GM21515 (cell line): ENCODE measurements around the gene ZSCAN5A.
"Not testable (repeated sequence)": the region's sequence is repeated elsewhere in the genome, so short reads cannot be mapped to it uniquely, and the experiment has no call there.

Experiments
- ATAC-seq: cut with Tn5 transposase; IDR thresholded peaks from one replicate; pipeline ENCODE4 v1.9.1; 2021; ENCODE audit not compliant: unreplicated experiment

The ZSCAN5A gene

GRCh38 chr19:56273563-56274117, 41.0 kb downstream of the ZSCAN5A start:
- no peak for ATAC-seq

DNA sequence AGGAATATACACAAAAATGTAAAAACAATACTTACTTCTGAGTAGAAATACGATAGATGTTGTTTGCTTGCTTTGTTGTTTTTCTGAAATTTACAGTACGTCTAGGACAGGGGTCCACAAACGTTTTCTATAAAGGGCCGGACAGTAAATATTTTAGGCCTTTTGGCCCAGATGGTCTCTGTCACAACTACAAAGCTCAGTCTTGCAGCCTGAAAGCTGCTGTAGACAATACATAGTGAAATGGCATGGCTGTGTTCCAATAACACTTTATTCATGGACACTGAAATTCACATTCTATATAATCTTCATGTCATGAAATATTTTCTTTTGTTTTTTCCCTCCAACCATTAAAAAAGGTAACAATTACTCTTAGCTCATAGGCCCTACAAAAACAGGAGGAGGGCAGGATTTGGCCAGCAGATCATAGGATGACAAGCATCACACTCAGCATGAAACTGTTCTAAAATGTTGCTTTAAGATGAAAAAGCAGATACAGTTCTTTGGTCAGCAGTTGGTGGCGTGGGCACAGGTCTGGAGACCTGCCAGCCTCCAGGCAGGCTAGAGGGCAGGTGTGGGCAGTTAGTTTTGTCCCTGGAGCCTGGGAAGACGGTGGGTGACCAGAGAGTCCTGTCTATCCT, 42.4 kb downstream of the ZSCAN5A start, which contains the start of gene EDDM13:
EDDM13 (plus strand) TSS at position 588 of the 638 bp plus-strand sequence. CDS start 87 bp downstream, outside the sequence.
- ATAC-seq: no peak

DNA sequence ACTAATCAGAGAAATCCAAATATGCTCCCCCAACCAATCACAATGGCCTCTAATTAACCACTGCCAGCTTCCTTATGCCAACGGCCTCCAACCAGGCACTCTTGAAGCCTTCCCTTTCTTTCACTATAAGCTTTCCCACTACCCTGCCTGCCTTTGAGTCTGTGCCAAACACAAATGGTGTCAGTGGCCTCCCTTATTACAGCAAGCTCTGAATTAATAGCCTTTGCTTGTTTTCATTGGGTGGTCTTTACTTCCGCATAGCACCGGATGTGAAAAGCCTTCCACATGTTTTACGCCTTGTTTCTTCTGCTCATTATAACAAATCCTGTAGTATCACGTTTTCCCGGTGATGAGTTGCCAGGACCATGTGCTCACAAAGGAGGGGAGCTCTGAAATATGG, 43.5 kb downstream of the ZSCAN5A start:
- ATAC-seq: no peak

DNA sequence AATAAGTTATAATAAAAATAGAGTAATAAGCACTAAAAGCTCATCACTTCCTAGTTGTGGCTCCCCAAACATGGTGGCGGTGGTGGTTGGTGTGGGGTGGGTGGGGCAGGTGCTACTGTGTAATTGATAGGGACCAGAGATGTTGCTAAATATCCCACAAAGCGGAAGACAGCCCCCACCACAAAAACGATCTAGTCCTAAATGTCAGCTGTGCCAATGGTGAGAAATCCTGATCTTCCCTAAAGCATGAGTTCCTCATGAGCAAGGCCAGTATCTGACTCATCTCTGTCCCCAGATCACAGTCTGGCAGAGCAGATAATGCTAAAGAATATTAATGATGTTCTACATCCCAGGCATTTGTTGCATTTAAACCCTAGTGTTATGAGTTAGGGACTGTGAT, 44.0 kb downstream of the ZSCAN5A start:
- ATAC-seq: no peak

DNA sequence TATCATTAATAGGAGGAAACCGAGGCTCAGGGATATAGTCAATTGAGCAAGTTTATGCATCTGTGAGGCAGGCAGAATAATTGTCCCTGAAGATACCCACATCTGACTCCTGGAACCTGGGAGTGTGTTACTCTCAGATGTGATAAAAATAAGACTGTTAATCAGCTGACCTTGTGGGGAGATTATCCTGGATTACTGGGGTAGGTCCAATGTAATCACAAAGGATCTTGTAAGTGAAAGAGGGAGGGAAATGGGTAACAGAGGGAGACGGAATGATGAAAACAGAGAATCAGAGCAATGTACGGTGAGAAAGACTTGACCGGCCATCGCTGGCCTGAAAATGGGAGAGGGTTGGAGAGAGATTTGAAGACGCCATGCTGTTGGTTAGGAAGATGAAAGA, 45.3 kb downstream of the ZSCAN5A start:
- no peak for ATAC-seq

- ATAC-seq: no peak
Measured at GRCh38 chr19:56266051-56266450, 48.6 kb downstream of the ZSCAN5A start.

DNA sequence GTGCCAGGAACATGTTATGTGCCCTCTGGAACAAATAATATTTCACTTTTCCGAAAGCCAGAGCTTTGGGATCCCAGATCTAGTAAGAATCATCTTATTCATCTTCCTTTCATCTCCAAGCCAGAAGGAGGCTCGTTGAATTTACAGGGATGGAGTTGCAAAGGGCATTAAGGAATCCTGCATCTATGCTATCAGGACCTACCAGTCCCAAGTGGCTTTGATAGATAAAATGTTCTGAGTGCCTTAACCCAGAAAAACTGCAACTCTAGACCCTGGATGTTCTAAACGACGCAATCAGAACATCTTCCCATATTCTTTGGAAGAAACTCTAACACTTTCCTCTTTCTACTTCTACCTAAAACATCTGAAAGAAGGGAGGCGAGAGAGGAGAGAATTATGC, 51.3 kb downstream of the ZSCAN5A start:
- ATAC-seq: no peak

DNA sequence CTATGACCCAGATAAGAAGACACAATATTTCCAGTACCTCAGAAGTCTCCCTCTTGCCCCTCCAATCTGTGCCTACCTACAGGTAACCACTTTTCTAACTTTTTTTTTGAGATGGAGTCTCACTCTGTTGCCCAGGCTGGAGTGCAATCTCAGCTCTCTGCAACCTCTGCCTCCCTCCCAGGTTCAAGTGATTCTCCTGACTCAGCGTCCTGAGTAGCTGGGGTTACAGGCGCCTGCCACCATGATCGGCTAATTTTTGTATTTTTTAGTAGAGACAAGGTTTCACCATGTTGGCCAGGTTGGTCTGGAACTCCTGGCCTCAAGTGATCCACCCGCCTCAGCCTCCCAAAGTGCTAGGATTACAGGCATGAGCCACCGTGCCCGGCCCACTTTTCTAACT, 52.7 kb downstream of the ZSCAN5A start:
- not testable (repeated sequence) for ATAC-seq

DNA sequence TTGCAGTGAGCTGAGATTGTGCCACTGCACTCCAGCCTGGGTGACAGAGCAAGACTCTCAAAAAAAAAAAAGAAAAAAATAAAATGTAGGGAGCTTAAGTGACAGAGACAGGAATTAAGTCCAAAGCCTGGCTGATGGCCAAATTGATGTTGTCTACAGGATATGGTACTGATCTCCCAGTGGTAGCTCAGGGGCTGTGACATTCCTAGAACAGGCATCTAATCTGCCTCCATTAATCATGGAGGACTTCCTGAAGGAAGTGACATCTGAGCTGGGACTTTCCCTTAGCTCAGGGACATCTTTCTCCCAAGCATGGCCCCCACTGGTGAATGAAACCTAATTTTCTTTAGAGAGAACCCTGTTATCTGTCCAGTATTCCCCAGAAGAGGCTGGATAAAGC, 53.5 kb downstream of the ZSCAN5A start:
- no peak for ATAC-seq

GRCh38 chr19:56258272-56258671, 56.4 kb downstream of the ZSCAN5A start:
- ATAC-seq: no peak

DNA sequence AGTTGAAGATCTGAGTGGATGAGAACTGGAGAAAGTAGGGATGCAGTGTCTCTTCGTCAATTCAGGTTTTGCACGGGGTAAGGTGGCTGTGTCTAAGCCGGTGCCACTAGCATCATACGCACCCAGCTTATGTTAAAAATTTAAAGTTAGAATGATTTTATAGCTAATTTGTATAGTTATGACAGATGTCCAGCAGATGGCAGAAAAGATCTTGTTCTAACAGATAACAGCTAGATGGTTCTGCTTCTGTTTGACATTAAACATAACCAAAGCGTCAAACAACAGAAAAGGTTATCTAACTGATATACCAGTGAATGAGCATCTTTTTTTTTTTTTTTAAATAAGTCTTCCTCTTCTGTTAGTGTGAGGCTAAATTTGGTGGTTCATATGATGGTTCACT, 60.9 kb downstream of the ZSCAN5A start:
- ATAC-seq: no peak

DNA sequence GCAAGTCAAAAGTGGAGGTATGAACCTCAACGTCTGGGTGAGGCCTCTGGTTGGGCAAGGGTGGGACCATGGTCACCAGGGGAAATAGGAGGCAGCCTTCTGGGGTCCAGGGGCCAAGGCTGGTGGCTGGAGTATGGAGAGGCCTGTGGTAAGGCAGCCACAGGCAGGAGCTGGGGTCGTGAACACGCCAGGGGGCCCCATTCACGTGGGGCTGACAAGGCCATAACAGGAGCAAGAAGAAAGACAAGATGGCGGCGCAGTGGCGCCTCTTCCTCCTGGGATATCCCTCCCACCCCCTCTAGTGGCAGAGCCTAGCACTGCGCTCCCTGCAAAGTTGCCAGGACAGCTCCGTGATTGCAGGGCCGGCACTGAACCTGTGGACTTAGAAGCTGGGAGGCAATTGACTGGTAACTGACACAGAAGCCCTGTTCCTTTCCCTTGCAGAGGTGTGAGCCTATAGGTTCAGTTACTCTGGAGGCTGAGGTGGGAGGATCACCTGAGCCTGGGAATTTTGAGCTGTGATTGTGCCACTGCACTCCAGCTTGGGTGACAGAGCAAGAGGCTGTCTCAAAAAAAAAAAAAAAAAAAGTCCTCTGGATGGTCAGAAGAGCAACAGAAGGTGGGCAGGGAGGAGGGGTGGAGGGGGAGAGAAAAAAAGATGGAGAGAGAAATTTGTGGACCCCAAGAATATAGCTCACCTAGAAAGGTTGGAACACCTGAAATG, 61.8 kb downstream of the ZSCAN5A start:
- no peak for ATAC-seq

DNA sequence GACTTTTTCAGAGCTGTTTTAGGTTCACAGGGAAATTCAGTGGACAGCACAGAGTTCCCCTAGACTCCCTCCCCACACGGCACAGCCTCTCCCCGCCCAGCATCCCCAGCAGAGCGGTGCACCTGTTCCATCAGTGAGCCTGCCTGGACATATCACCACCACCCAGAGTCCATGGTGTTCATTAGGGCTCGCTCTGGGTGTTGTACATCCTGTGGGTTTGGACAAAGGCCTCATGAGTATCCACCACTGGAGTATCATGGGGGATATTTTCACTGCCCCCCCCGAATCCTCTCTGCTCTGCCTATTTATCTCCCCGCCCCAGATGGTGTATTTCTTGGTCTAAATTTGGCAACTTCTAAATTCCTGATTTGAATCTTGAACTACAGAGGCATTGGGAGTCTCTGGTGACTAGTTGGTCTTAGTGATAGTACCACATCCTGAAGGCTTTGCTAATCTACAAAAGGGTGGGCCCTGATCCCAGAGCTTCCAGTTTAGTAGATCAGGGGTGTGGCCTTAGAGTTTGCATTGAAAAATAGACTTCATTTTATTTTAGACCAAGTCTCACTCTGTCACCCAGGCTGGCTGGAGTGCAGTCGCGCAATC, 65.8 kb downstream of the ZSCAN5A start:
- ATAC-seq: not testable (repeated sequence)

GRCh38 chr19:56245764-56246163, 68.9 kb downstream of the ZSCAN5A start:
- not testable (repeated sequence) for ATAC-seq

DNA sequence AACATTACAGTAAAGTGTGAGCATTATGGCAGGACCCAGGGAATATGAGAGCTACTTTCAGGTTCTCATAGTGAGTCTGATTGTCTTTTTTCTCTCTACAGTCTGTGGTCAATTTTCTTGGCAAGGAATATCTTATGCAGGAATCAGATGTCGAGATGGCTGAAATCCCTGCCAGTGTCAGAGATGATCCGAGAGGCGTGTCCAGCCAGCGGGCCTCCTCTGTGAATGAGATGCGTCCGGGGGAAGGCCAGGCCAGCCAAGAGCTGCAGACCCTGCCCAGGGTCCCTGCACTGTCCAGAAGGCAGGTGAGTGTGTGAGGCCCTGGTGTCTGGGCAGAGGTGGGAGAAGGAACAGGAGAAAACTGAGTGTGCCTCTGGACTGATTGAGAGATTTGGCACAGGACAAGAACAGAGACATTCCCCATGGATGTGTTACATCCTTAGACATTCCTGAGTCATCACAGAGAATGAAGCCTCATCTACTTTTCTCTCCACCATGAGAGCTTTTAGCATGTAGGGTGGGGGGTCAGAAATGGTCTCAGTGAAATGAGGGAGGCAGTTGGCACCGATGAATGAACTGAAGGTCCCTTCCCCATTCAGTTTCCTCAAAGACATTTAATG, 69.4 kb downstream of the ZSCAN5A start:
- ATAC-seq: no peak

DNA sequence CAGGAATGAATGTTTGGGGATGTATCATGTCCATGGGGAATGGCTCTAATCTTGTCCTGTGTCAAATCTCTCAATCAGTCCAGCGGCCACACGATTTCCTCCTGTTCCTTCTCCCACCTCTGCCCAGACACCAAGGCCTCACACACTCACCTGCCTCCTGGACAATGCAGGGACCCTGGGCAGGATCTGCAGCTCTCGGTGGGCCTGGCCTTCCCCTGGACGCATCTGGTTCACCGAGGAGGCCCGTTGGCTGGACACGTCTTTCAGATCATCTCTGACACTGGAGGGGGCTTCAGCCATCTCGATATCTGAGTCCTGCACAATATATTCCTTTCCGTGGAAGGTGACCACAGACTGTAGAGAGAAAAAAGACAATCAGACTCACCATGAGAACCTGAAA, 91.2 kb downstream of the ZSCAN5A start:
- no peak for ATAC-seq

DNA sequence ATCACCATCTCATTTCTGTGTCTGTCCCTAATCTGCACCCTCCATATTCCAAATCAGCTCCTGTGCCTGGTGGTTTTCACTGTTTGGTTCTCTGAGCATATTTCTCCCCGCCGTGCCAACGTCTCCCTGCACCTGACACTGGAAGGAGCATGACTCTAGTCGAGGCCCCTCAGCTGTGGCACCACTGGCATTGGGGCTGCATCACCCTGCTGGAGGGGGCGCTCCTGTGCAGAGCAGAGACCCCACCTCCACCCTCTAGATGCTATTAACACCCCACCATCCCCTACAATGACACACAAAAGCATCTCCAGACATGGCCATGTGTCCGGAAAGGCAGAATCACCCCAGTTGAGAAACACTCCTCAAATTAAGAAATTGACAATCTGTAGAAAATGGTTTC, 91.7 kb downstream of the ZSCAN5A start:
- no peak for ATAC-seq

DNA sequence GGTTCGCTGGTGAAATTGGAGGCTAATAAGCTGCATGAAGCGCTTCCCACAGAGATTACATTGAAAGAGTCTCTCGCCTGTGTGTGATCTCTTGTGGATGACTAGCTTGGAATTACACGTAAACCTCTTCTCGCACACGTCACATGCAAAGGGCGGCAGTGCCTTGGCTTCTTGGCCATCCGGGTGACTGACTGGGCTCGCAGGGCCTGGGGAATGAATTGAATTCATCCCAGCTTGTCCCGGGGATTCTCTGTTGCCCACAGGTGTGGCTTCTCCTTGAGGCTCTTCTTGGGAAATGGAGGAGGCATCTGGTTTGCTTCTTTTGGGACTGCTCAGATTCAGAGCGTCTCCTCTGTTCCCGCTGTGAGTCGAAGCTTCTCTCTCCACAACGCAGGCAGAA, 92.8 kb downstream of the ZSCAN5A start:
- no peak for ATAC-seq

DNA sequence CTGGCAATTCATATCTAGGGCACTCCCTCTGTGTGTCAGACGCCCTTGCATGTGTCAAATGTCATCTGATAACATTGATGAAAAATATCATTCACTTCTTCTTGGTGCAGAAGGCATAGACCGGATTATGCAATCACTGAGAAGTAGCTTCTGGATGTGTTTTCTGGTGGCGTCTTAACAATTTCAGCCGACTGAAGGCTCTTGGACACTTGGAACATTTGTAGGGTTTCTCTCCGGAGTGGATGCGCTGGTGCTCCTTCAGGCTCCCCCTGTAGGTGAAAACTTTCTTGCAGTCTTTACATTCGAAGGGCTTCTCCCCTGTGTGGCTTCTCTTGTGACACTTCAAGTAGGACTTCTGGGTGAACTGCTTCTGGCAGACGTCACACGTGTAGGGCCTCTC, 93.2 kb downstream of the ZSCAN5A start:
- not testable (repeated sequence) for ATAC-seq

- ATAC-seq: no peak
Measured at GRCh38 chr19:56218961-56219360, 95.7 kb downstream of the ZSCAN5A start.
